22Rv1 (cell line): Measurements from ENCODE around the gene LRFN3.

Source experiments
- ZFX ChIP-seq: fragments of 450-650 bp; IDR thresholded peaks from 2 replicates; pipeline ENCODE4 v1.6.1; 2017; ENCODE audit warnings: antibody characterized with exemption, borderline replicate concordance
- TF ChIP-seq, protein P1 (sequence below): fragments of 450-650 bp; IDR thresholded peaks from 2 replicates; pipeline ENCODE4 v1.5.1; 2017; ENCODE audit warnings: mild to moderate bottlenecking

DNA sequence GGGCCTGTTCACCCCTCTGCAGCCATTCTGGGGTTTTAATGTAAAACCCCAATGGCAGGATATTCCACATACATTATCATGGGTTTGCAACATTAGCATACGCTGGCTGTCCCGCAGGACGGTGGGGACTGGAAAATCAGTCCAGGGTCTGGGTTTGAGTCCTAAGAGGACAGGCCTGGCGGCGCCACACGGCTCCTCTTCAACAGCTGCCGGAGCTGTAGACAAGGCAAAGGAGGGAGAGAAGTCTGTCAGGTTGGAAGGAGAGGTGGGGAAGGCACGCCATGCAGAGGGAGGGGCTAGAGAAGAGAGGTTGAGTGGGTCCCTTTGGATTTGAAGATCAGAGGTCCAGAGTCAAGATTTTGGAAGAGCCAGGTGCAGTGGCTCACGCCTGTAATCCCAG is 47.8 kb upstream of the LRFN3 start:
- TF ChIP-seq, protein P1, sequence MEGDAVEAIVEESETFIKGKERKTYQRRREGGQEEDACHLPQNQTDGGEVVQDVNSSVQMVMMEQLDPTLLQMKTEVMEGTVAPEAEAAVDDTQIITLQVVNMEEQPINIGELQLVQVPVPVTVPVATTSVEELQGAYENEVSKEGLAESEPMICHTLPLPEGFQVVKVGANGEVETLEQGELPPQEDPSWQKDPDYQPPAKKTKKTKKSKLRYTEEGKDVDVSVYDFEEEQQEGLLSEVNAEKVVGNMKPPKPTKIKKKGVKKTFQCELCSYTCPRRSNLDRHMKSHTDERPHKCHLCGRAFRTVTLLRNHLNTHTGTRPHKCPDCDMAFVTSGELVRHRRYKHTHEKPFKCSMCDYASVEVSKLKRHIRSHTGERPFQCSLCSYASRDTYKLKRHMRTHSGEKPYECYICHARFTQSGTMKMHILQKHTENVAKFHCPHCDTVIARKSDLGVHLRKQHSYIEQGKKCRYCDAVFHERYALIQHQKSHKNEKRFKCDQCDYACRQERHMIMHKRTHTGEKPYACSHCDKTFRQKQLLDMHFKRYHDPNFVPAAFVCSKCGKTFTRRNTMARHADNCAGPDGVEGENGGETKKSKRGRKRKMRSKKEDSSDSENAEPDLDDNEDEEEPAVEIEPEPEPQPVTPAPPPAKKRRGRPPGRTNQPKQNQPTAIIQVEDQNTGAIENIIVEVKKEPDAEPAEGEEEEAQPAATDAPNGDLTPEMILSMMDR, result no peak
- no peak for TF ChIP-seq ZFX
